NB4 (cell line): ENCODE data around the gene KCNJ3.

Experiments used
- CTCF ChIP-seq: IDR thresholded peaks from one replicate; pipeline ENCODE4 v1.5.1; 2012; ENCODE audit warnings: low read depth, low read length
- MAX ChIP-seq: IDR thresholded peaks from 2 replicates; pipeline ENCODE4 v1.6.1; 2011; ENCODE audit warnings: low read depth, low read length

GRCh38 chr2:154740361-154740760 lies 41.9 kb downstream of the KCNJ3 start:
- no peak for TF ChIP-seq CTCF
- no peak for TF ChIP-seq MAX
